HCT116 (cell line): Measurements from ENCODE around the gene CUEDC2. TPM values are rescaled to one million over a fixed set of nuclear protein-coding genes. Genes with fewer than 3 reads are reported as not detected.

ENCODE experiments used
- ATAC-seq: fragments of 200-7000 bp; cut with Tn5 transposase; 2 replicates; pipeline ENCODE4 v1.9.1; 2020; ENCODE audit warnings: mild to moderate bottlenecking, moderate library complexity
- BruUV-seq: library from RNA; stranded (reverse); fragments of 400-500 nt; replicated peaks from 2 replicates; lab custom pipeline; 2021; lab: Mats Ljungman, UMichigan
- CTCF ChIA-PET: fragments of 300-600 bp; sonication (Branson Sonifier 250); formaldehyde crosslinking; loops from one replicate; lab custom pipeline; 2021; ENCODE audit warnings: antibody characterized with exemption; lab: Charles Lee
- POLR2A ChIA-PET: fragments of 300-600, 350-600 bp; sonication (Branson Sonifier 250); formaldehyde crosslinking; loops from one replicate; lab custom pipeline; 2021; ENCODE audit warnings: antibody characterized with exemption; lab: Charles Lee
- RAD21 ChIA-PET, 2 experiments: fragments of 300-600 bp; sonication (Branson Sonifier 250); formaldehyde crosslinking; loops; one replicate each; lab custom pipeline; 2023; ENCODE audit warnings: low total read pairs in 2 of 2; ENCODE audit not compliant: uncharacterized antibody in 2 of 2, unreplicated experiment in 2 of 2, low non-redundant PET in 1 of 2; lab: Charles Lee
- DNase-seq: peaks from one replicate; pipeline ENCODE4 v3.0.0-alpha.2; 2010; ENCODE audit warnings: low read depth, low spot score
- H2AFZ ChIP-seq: fragments of 200-600 bp; shearing (Covaris generic), sonication (generic); 2 replicates; pipeline ENCODE4 v1.6.1; 2017; ENCODE audit warnings: low read depth, mixed run types, mixed read lengths, antibody characterized with exemption, low read length; ENCODE audit not compliant: poor library complexity, severe bottlenecking
- H3K27ac ChIP-seq: 2 replicates; pipeline ENCODE4 v1.5.1; 2012; ENCODE audit warnings: low read depth, low read length
- H3K27me3 ChIP-seq: fragments of 200-600 bp; sonication (generic); 2 replicates; pipeline ENCODE4 v1.6.1; 2016; ENCODE audit warnings: mixed run types, low read length, mixed read lengths; ENCODE audit not compliant: insufficient read depth
- H3K36me3 ChIP-seq, 2 experiments: fragments of 200-500 bp in 1 of 2; fragments of 200-600 bp in 1 of 2; sonication (Bioruptor generic) in 1 of 2; sonication (generic) in 1 of 2; 2 replicates each; pipeline versions ENCODE4 v1.5.1 to v1.6.1; 2014 to 2016; ENCODE audit warnings: low read length in 2 of 2, inconsistent platforms in 1 of 2, mixed read lengths in 1 of 2, mixed run types in 1 of 2; ENCODE audit not compliant: insufficient read depth in 2 of 2, control insufficient read depth in 1 of 2
- H3K4me1 ChIP-seq, 2 experiments: fragments of 200-600 bp in 1 of 2; sonication (generic) in 1 of 2; 2 replicates each; pipeline versions ENCODE4 v1.5.1 to v1.6.1; 2012 to 2017; ENCODE audit warnings: low read length in 2 of 2, inconsistent platforms in 1 of 2, mild to moderate bottlenecking in 1 of 2, mixed read lengths in 1 of 2, mixed run types in 1 of 2, moderate library complexity in 1 of 2; ENCODE audit not compliant: insufficient read depth in 2 of 2, control insufficient read depth in 1 of 2
- H3K4me2 ChIP-seq: fragments of 200-600 bp; sonication (generic); 2 replicates; pipeline ENCODE4 v1.6.1; 2017; ENCODE audit warnings: mixed run types, low read length, mixed read lengths
- H3K4me3 ChIP-seq, 2 experiments: fragments of 200-600 bp in 1 of 2; sonication (generic) in 1 of 2; replicated peaks in 1 of 2; 2 replicates each; pipeline ENCODE4 v1.5.1; 2011 to 2016; ENCODE audit warnings: low read length in 2 of 2, control low read depth in 1 of 2, low read depth in 1 of 2, mild to moderate bottlenecking in 1 of 2, mixed read lengths in 1 of 2, mixed run types in 1 of 2
- H3K79me2 ChIP-seq: fragments of 200-600 bp; sonication (generic); 2 replicates; pipeline ENCODE4 v1.6.1; 2017; ENCODE audit warnings: mild to moderate bottlenecking, mixed run types, low read length, moderate library complexity, mixed read lengths; ENCODE audit not compliant: insufficient read depth
- H3K9ac ChIP-seq: fragments of 200-600 bp; sonication (generic); 2 replicates; pipeline ENCODE4 v1.6.1; 2016; ENCODE audit warnings: low read length, mixed read lengths
- H3K9me2 ChIP-seq: fragments of 200-600 bp; sonication (generic), shearing (Covaris generic); 2 replicates; pipeline ENCODE4 v1.6.1; 2017; ENCODE audit warnings: mixed run types, mild to moderate bottlenecking, moderate library complexity; ENCODE audit not compliant: insufficient read depth
- H3K9me3 ChIP-seq, 2 experiments: fragments of 200-500 bp in 1 of 2; fragments of 200-600 bp in 1 of 2; sonication (Bioruptor generic) in 1 of 2; sonication (generic) in 1 of 2; 2 replicates each; pipeline ENCODE4 v1.6.1; 2014 to 2017; ENCODE audit warnings: low read length in 2 of 2, mixed read lengths in 2 of 2, inconsistent platforms in 1 of 2, low read depth in 1 of 2, mild to moderate bottlenecking in 1 of 2, mixed run types in 1 of 2, moderate library complexity in 1 of 2; ENCODE audit not compliant: control insufficient read depth in 1 of 2, insufficient read depth in 1 of 2
- H4K20me1 ChIP-seq: fragments of 200-600 bp; sonication (generic), shearing (Covaris generic); 2 replicates; pipeline ENCODE4 v1.6.1; 2017; ENCODE audit warnings: mixed run types, mild to moderate bottlenecking, moderate library complexity; ENCODE audit not compliant: insufficient read depth
- CTCF ChIP-seq, 3 experiments: fragments of 200-600 bp in 1 of 3; sonication (generic) in 1 of 3; IDR thresholded peaks in 2 of 3; conservative IDR thresholded peaks in 1 of 3; 2 replicates each; pipeline ENCODE4 v1.5.1; 2012 to 2017; ENCODE audit warnings: low read depth in 2 of 3, low read length in 2 of 3, antibody characterized with exemption in 1 of 3, borderline replicate concordance in 1 of 3, control low read depth in 1 of 3, mild to moderate bottlenecking in 1 of 3, mixed read lengths in 1 of 3, mixed run types in 1 of 3, moderate library complexity in 1 of 3; ENCODE audit not compliant: insufficient read depth in 1 of 3
- ELF1 ChIP-seq: IDR thresholded peaks from 2 replicates; pipeline ENCODE4 v1.6.1; 2012; ENCODE audit warnings: low read depth, borderline replicate concordance
- POLR2A ChIP-seq: IDR thresholded peaks from 2 replicates; pipeline ENCODE4 v1.7.0; 2011; ENCODE audit warnings: borderline replicate concordance; ENCODE audit not compliant: insufficient read depth, insufficient read length; ENCODE audit errors: extremely low read depth
- POLR2AphosphoS5 ChIP-seq: IDR thresholded peaks from 2 replicates; pipeline ENCODE4 v1.6.1; 2011; ENCODE audit warnings: mild to moderate bottlenecking, low read depth, low read length, moderate library complexity
- REST ChIP-seq: IDR thresholded peaks from 2 replicates; pipeline ENCODE4 v1.6.1; 2012; ENCODE audit warnings: low read depth
- TCF7L2 ChIP-seq: IDR thresholded peaks from 2 replicates; pipeline ENCODE4 v1.7.0; 2011; ENCODE audit warnings: borderline replicate concordance, inconsistent platforms; ENCODE audit not compliant: insufficient read depth, insufficient read length; ENCODE audit errors: extremely low read depth
- YY1 ChIP-seq: IDR thresholded peaks from 2 replicates; pipeline ENCODE4 v1.6.1; 2011; ENCODE audit warnings: low read length, low read depth, moderate library complexity, mild to moderate bottlenecking; ENCODE audit not compliant: insufficient replicate concordance; ENCODE audit errors: extremely low read depth
- ZBTB33 ChIP-seq: IDR thresholded peaks from 2 replicates; pipeline ENCODE4 v1.6.1; 2011; ENCODE audit warnings: mild to moderate bottlenecking, low read length, moderate library complexity; ENCODE audit not compliant: insufficient replicate concordance; ENCODE audit errors: extremely low read depth
- ZFX ChIP-seq: fragments of 450-650 bp; IDR thresholded peaks from 2 replicates; pipeline ENCODE4 v1.6.1; 2017
- intact Hi-C: fragments of 100-400 bp; cut with micrococcal nuclease; formaldehyde crosslinking; loops from 2 replicates; pipeline ENCODE4 v1.10.0; 2022
- total RNA-seq: library from RNA; stranded (reverse); gene quantifications from one replicate; pipeline ENCODE4 v1.2.1, GENCODE V29; 2021; ENCODE audit not compliant: unreplicated experiment

The CUEDC2 gene
- total RNA-seq, 1 experiment from 2014 or later, result 96.7 TPM

- ChIA-PET CTCF (interaction anchor here (0.9 to 2.7 kb wide), 6 partner anchors 10 to 281 kb away, joined by 3 to 16 read pairs (median 3); no protein-coding TSS in a partner anchor), POLR2A (interaction anchor here (0.6 to 6.1 kb wide), 9 partner anchors 10 to 194 kb away, joined by 3 to 39 read pairs (median 5); partner anchors contain the start of genes CUEDC2, FBXL15 and TRIM8), RAD21 (interaction anchor here (0.9 to 1.6 kb wide), 3 partner anchors 28 to 133 kb away, joined by 3 to 4 read pairs (median 3); no protein-coding TSS in a partner anchor)
- peaks cover 28 to 38% of the 10 kb centered on the region in 2 experiments for H3K4me1 ChIP-seq
- H3K27me3 ChIP-seq, result no peaks in the 10 kb centered on the region
- TF ChIP-seq ELF1, result no peak
- TF ChIP-seq CTCF (IDR thresholded peaks at IDR 0.05 in 2 of 3, conservative IDR thresholded peaks at IDR 0.05 in 1 of 3; ENCODE audit: borderline replicate concordance in 1 of 3, insufficient read depth in 1 of 3, low read depth in 2 of 3, low read length in 2 of 3), result no peak
- peak; percentile 44 for TF ChIP-seq ZBTB33
- peak; percentile 82 for TF ChIP-seq TCF7L2
- peak; percentile 34 for TF ChIP-seq YY1
- TF ChIP-seq POLR2A, result peak; percentile 94
- peak; percentile 99 for TF ChIP-seq ZFX
- no peak for TF ChIP-seq REST
- TF ChIP-seq POLR2AphosphoS5, result peak; percentile 97
- intact Hi-C loops, result loop anchor here (2.0 kb wide), 1 partner anchor 56 kb away; the partner anchor contains the start of gene NFKB2
- DNase-seq (peak; percentile 82), ATAC-seq (peak; percentile 76)
- H3K4me3 ChIP-seq, result peak overlapping the region; percentile 72 to 100
- no peak overlapping the region for H2AFZ ChIP-seq
- H3K9ac ChIP-seq, result peak overlapping the region; percentile 97
- no TSS peak for BruUV-seq
- H3K79me2 ChIP-seq, result peaks cover 35% of the 10 kb centered on the region
- H3K36me3 ChIP-seq, result peaks cover 3 to 10% of the 10 kb centered on the region in 2 experiments; a peak in 2 of 4 replicates
- peak overlapping the region; percentile 98 for H3K4me2 ChIP-seq
- H3K27ac ChIP-seq, result peak overlapping the region; percentile 98
- H3K9me3 ChIP-seq, result no peaks in the 10 kb centered on the region
- no peaks in the 10 kb centered on the region for H4K20me1 ChIP-seq
- H3K9me2 ChIP-seq, result no peaks in the 10 kb centered on the region
Measured at GRCh38 chr10:102450374-102451104, 18.2 kb upstream of the CUEDC2 start.
